SK-N-SH (cell line): ENCODE data around the gene SPTBN1.

Experiments used
- EP300 ChIP-seq, 2 experiments: IDR thresholded peaks; 2 replicates each; pipeline versions ENCODE4 v1.4.0 to v1.6.1; 2012; ENCODE audit warnings: borderline replicate concordance in 1 of 2, low read depth in 1 of 2, low read length in 1 of 2
- EZH2phosphoT487 ChIP-seq: fragments of 200-600 bp; sonication (generic); IDR thresholded peaks from 2 replicates; pipeline ENCODE4 v1.6.1; 2017; ENCODE audit warnings: low read depth, mixed run types, mild to moderate bottlenecking, antibody characterized with exemption, moderate library complexity, borderline replicate concordance
- GATA2 ChIP-seq: sonication (generic); formaldehyde crosslinking; IDR thresholded peaks from 2 replicates; pipeline ENCODE4 v1.5.0; 2020; ENCODE audit warnings: mild to moderate bottlenecking, missing genetic modification reagents
- MXI1 ChIP-seq: IDR thresholded peaks from 2 replicates; pipeline ENCODE4 v1.6.1; 2012; ENCODE audit warnings: mild to moderate bottlenecking, low read depth, low read length, improper control_type of control experiment
- POLR2AphosphoS5 ChIP-seq: IDR thresholded peaks from 2 replicates; pipeline ENCODE4 v1.6.1; 2012; ENCODE audit warnings: low read depth, low read length
- RAD21 ChIP-seq: IDR thresholded peaks from 2 replicates; pipeline ENCODE4 v1.6.1; 2012; ENCODE audit warnings: mild to moderate bottlenecking, low read length
- RFX5 ChIP-seq: IDR thresholded peaks from 2 replicates; pipeline ENCODE4 v1.6.1; 2012; ENCODE audit warnings: mild to moderate bottlenecking, improper control_type of control experiment, low read length
- SMC3 ChIP-seq: IDR thresholded peaks from 2 replicates; pipeline ENCODE4 v1.6.1; 2012; ENCODE audit warnings: low read depth, low read length, improper control_type of control experiment
- TAF1 ChIP-seq: IDR thresholded peaks from 2 replicates; pipeline ENCODE4 v1.6.1; 2012; ENCODE audit warnings: low read depth, mild to moderate bottlenecking, low read length, moderate library complexity, borderline replicate concordance
- YY1 ChIP-seq: IDR thresholded peaks from 2 replicates; pipeline ENCODE4 v1.4.0; 2012; ENCODE audit warnings: low read depth, mild to moderate bottlenecking
- TF ChIP-seq, protein P1 (sequence below): fragments of 200-600 bp; sonication (generic); IDR thresholded peaks from 2 replicates; pipeline ENCODE4 v1.6.1; 2017; ENCODE audit warnings: antibody characterized with exemption, mild to moderate bottlenecking, moderate library complexity
- TF ChIP-seq, protein P2 (sequence below): IDR thresholded peaks from 2 replicates; pipeline ENCODE4 v1.4.0; 2012; ENCODE audit warnings: low read depth, borderline replicate concordance
- TF ChIP-seq, protein P3 (sequence below): IDR thresholded peaks from 2 replicates; pipeline ENCODE4 v1.4.0; 2012; ENCODE audit warnings: low read depth

DNA sequence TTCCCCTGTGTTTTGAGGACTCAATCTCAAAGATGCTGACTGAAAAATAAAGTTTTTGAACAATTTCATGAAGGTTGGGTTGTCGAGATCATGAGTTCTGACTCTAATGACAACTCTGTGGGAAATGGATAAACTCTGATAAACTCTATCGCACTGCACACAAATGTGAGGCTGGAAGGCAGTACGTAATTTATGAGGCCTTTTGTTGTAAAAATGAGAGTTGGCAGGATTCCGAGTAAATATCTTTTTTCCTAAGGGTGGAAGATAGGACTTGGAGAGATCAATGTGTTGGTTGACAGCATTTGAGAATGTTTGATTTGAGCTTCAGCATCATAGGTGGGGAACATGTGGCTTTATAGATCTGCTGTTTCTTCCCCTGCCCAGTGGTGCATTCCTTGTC, 90.4 kb downstream of the SPTBN1 start:
- TF ChIP-seq, protein P1, sequence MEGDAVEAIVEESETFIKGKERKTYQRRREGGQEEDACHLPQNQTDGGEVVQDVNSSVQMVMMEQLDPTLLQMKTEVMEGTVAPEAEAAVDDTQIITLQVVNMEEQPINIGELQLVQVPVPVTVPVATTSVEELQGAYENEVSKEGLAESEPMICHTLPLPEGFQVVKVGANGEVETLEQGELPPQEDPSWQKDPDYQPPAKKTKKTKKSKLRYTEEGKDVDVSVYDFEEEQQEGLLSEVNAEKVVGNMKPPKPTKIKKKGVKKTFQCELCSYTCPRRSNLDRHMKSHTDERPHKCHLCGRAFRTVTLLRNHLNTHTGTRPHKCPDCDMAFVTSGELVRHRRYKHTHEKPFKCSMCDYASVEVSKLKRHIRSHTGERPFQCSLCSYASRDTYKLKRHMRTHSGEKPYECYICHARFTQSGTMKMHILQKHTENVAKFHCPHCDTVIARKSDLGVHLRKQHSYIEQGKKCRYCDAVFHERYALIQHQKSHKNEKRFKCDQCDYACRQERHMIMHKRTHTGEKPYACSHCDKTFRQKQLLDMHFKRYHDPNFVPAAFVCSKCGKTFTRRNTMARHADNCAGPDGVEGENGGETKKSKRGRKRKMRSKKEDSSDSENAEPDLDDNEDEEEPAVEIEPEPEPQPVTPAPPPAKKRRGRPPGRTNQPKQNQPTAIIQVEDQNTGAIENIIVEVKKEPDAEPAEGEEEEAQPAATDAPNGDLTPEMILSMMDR: no peak
- no peak for TF ChIP-seq POLR2AphosphoS5
- TF ChIP-seq, protein P2, sequence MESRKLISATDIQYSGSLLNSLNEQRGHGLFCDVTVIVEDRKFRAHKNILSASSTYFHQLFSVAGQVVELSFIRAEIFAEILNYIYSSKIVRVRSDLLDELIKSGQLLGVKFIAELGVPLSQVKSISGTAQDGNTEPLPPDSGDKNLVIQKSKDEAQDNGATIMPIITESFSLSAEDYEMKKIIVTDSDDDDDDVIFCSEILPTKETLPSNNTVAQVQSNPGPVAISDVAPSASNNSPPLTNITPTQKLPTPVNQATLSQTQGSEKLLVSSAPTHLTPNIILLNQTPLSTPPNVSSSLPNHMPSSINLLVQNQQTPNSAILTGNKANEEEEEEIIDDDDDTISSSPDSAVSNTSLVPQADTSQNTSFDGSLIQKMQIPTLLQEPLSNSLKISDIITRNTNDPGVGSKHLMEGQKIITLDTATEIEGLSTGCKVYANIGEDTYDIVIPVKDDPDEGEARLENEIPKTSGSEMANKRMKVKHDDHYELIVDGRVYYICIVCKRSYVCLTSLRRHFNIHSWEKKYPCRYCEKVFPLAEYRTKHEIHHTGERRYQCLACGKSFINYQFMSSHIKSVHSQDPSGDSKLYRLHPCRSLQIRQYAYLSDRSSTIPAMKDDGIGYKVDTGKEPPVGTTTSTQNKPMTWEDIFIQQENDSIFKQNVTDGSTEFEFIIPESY: no peak
- no peak for TF ChIP-seq SMC3
- TF ChIP-seq YY1: no peak
- no peak for TF ChIP-seq TAF1
- no peak for TF ChIP-seq GATA2 (CRISPR knock-in tag)
- TF ChIP-seq RFX5: no peak
- no peak for TF ChIP-seq RAD21
- TF ChIP-seq EP300 (IDR thresholded peaks at IDR 0.05; ENCODE audit: borderline replicate concordance in 1 of 2, low read depth in 1 of 2, low read length in 1 of 2): no peak
- no peak for TF ChIP-seq EZH2phosphoT487
- no peak for TF ChIP-seq MXI1
- TF ChIP-seq, protein P3, sequence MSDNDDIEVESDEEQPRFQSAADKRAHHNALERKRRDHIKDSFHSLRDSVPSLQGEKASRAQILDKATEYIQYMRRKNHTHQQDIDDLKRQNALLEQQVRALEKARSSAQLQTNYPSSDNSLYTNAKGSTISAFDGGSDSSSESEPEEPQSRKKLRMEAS: no peak
